HG03378 (cell line): ENCODE data around the gene RIOK3.
"Not testable (repeated sequence)": the region's sequence is repeated elsewhere in the genome, so short reads cannot be mapped to it uniquely, and the experiment has no call there.

Experiments used
- ATAC-seq: cut with Tn5 transposase; IDR thresholded peaks from one replicate; pipeline ENCODE4 v1.9.1; 2021; ENCODE audit warnings: mild to moderate bottlenecking, moderate library complexity; ENCODE audit not compliant: unreplicated experiment

RIOK3 gene

GRCh38 chr18:23452728-23453679 lies at the start of gene RIOK3:
Gene RIOK3, plus strand, starts transcription at chr18:23453287. Its CDS starts 153 bp downstream, at chr18:23453440.
- ATAC-seq, result peak; percentile 95

- ATAC-seq, result no peak
Measured at GRCh38 chr18:23403310-23403709, 49.8 kb upstream of the RIOK3 start.

- ATAC-seq, result no peak
Measured at GRCh38 chr18:23405636-23406035, 47.5 kb upstream of the RIOK3 start.

- no peak for ATAC-seq
Measured at GRCh38 chr18:23406271-23406787, 46.8 kb upstream of the RIOK3 start.

GRCh38 chr18:23412351-23412964 lies 40.6 kb upstream of the RIOK3 start:
- no peak for ATAC-seq

- no peak for ATAC-seq
Measured at GRCh38 chr18:23415515-23415914, 37.6 kb upstream of the RIOK3 start.

- ATAC-seq, result no peak
Measured at GRCh38 chr18:23416298-23416697, 36.8 kb upstream of the RIOK3 start.

GRCh38 chr18:23421277-23421676 lies 31.8 kb upstream of the RIOK3 start:
- ATAC-seq, result no peak

- ATAC-seq, result peak; percentile 91
Measured at GRCh38 chr18:23422751-23423418, 30.2 kb upstream of the RIOK3 start.

- ATAC-seq, result no peak
Measured at GRCh38 chr18:23424616-23425015, 28.5 kb upstream of the RIOK3 start.

GRCh38 chr18:23428821-23429220 lies 24.3 kb upstream of the RIOK3 start:
- ATAC-seq, result no peak

GRCh38 chr18:23429538-23429937 lies 23.5 kb upstream of the RIOK3 start:
- not testable (repeated sequence) for ATAC-seq

- ATAC-seq, result no peak
Measured at GRCh38 chr18:23433360-23433759, 19.7 kb upstream of the RIOK3 start.

- ATAC-seq, result peak; percentile 83
Measured at GRCh38 chr18:23437357-23438045, 15.6 kb upstream of the RIOK3 start.

GRCh38 chr18:23438046-23438377 lies 15.1 kb upstream of the RIOK3 start:
- ATAC-seq, result no peak

GRCh38 chr18:23438608-23439366 lies 14.3 kb upstream of the RIOK3 start:
- no peak for ATAC-seq

GRCh38 chr18:23440131-23440530 lies 13.0 kb upstream of the RIOK3 start:
- ATAC-seq, result no peak

GRCh38 chr18:23442958-23443357 lies 10.1 kb upstream of the RIOK3 start:
- no peak for ATAC-seq

- no peak for ATAC-seq
Measured at GRCh38 chr18:23448291-23448690, 4.8 kb upstream of the RIOK3 start.

GRCh38 chr18:23450022-23450421 lies 3.1 kb upstream of the RIOK3 start:
- no peak for ATAC-seq
